Measurements from ENCODE around the gene C6orf132.

The C6orf132 gene

GRCh38 chr6:42135722-42136121, 6.7 kb downstream of the C6orf132 start:
- no peak for DNase-seq (ENCODE audit: low read depth in 1 of 2, low spot score in 1 of 2)

DNA sequence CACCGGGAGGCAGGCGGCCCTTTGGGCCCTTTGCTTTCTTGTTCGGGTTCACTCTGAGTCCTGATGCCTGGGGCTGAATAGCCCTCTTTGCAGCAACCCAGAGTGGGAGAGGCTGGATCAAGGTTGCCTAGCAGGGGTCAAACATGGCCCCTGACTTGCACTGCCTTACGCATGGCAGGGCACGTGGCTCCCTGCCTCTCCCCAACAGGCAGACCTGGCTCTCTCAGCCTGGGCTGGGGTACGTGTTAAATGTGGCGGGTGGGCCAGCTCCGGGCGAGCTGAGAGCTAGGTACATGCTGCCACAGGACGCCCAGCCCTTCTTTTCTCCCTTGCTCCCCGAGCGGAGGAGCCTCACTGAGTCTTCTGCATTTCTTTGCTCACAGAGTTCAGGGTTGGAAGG, 7.3 kb downstream of the C6orf132 start:
- DNase-seq (ENCODE audit: low read depth in 1 of 2, low spot score in 1 of 2): no peak

DNA sequence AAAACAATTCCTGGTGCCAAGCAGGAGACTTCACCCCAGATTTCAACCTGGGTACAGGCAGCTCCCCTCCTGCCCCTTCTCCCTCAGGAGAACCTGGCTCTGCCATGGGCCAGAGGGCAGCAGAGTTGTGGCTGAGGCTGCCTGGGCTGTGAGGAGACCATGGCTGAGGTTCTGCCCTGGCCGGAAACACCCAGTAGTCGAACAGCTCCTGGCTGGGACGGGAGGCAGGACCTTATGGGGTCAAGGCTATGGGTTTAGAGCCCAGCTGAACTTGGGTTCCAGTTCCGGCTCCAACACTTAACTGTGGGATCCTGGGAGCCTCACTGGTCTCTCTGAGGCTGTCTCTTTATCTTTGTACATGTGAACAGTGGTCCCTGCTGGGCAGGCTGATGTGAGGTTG, 8.5 kb downstream of the C6orf132 start:
- no peak for DNase-seq (ENCODE audit: low read depth in 1 of 2, low spot score in 1 of 2)

DNA sequence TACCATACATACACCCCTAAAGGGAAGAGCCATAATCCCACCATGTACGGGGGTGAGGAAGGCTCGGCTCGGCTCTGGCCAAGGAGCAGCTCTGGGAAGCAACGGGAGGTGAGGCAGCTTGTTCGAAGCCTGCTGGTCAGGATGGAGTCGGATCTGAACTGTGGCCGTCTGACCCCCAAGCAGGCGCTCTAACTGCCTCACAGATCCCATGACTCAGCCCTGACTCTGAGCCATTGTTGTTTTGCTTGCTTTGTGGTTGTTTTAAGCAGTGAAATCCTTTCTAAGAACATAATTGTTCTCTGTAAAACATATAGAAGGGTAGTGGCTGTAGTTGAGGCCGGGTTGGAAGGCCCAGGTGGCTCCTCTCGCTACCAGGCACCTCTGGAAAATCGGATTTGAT, 10.9 kb downstream of the C6orf132 start:
- DNase-seq (ENCODE audit: low read depth in 1 of 2, low spot score in 1 of 2): no peak

- no peak for DNase-seq (ENCODE audit: low read depth in 1 of 2, low spot score in 1 of 2)
Observed at GRCh38 chr6:42129360-42129676, 13.1 kb downstream of the C6orf132 start.

- DNase-seq (ENCODE audit: low read depth in 1 of 2, low spot score in 1 of 2): no peak
Observed at GRCh38 chr6:42128460-42129359, 13.7 kb downstream of the C6orf132 start.

- no peak for DNase-seq (ENCODE audit: low read depth in 1 of 2, low spot score in 1 of 2)
Observed at GRCh38 chr6:42125663-42126062, 16.8 kb downstream of the C6orf132 start.

- DNase-seq (ENCODE audit: low read depth in 1 of 2, low spot score in 1 of 2): no peak
Observed at GRCh38 chr6:42125231-42125630, 17.2 kb downstream of the C6orf132 start.

GRCh38 chr6:42124223-42124836, 18.1 kb downstream of the C6orf132 start:
- DNase-seq (ENCODE audit: low read depth in 1 of 2, low spot score in 1 of 2): no peak

- DNase-seq (ENCODE audit: low read depth in 1 of 2, low spot score in 1 of 2): no peak
Observed at GRCh38 chr6:42123379-42124103, 18.9 kb downstream of the C6orf132 start.

- DNase-seq (ENCODE audit: low read depth in 1 of 2, low spot score in 1 of 2): no peak
Observed at GRCh38 chr6:42120895-42121865, 21.2 kb downstream of the C6orf132 start.

GRCh38 chr6:42118162-42119001, 24.0 kb downstream of the C6orf132 start:
- DNase-seq (ENCODE audit: low read depth in 1 of 2, low spot score in 1 of 2): no peak

DNA sequence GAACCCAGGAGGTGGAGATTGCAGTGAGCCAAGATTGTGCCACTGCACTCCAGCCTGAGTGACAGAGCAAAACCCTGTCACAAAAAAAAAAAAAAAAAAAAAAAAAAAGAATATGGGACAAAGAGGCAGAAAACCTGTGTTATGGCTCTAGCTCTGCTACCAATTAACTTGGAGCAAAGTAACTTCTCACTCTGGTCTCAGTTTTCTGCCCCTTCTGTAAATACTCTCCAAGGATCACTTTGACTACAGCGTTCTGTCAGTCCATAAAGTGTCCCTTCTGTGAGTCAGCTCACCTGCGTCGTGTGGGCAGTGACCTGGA, 24.6 kb downstream of the C6orf132 start:
- DNase-seq (ENCODE audit: low read depth in 1 of 2, low spot score in 1 of 2): no peak

DNA sequence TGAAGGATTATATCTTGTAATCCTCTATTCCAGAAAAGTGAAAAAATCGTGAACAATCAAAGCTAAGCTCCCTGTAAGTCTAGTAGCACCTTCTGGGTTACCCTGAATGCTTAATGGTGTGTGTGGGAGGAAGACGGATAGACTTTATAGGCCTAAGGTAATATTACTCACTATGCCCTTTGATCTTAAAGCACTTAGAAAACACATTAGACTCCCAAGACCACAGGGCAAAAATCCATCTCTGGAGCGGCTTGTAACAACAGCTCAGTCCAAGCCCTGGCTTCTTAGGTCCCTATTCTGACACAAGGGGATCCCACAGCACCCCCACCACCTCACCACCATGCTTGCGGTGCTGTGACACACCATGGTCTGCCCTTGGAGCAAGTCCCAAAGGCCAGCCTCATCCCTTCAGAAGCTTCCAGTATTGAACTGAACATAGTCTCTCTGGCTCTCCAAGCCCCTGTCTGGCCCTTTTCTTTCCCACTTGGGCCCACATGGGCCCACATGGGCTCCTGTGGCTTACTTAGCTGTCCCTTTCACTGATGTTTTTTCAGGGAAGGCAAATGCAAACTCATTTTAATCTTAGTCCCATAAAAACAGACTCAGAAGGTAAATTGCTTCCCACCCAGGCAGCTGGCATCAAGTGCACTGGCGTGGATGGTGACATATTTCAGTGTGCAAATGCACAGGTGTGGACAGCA, 28.3 kb downstream of the C6orf132 start:
- DNase-seq (ENCODE audit: low read depth in 1 of 2, low spot score in 1 of 2): no peak

GRCh38 chr6:42112351-42112750, 30.1 kb downstream of the C6orf132 start:
- no peak for DNase-seq (ENCODE audit: low read depth in 1 of 2, low spot score in 1 of 2)

GRCh38 chr6:42110683-42111082, 31.7 kb downstream of the C6orf132 start:
- DNase-seq (ENCODE audit: low read depth in 1 of 2, low spot score in 1 of 2): no peak

DNA sequence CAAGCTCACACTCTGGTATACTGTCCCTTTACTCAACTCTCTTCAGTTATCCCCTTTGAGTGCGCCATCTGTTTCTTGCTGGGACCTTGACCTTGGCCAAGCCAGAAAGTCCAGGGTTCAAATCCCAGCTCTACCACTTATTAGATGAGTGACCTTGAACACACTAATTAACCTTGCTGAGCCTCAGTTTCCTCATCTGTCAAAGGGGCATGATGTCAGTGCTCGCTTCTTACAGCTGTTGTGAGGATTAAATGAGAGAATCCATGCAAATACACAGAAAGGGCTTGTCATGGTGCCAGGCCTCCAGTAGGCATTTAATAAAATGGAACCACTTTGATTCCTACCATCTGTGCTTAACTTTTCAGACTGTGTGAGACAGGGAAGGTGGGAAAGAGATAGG, 34.3 kb downstream of the C6orf132 start:
- DNase-seq (ENCODE audit: low read depth in 1 of 2, low spot score in 1 of 2): no peak

GRCh38 chr6:42106112-42107023, 36.1 kb downstream of the C6orf132 start:
- DNase-seq (ENCODE audit: low read depth in 1 of 2, low spot score in 1 of 2): no peak

GRCh38 chr6:42105709-42106108, 36.7 kb downstream of the C6orf132 start:
- DNase-seq (ENCODE audit: low read depth in 1 of 2, low spot score in 1 of 2): no peak
